ENCODE measurements around the gene NCBP2.

DNA sequence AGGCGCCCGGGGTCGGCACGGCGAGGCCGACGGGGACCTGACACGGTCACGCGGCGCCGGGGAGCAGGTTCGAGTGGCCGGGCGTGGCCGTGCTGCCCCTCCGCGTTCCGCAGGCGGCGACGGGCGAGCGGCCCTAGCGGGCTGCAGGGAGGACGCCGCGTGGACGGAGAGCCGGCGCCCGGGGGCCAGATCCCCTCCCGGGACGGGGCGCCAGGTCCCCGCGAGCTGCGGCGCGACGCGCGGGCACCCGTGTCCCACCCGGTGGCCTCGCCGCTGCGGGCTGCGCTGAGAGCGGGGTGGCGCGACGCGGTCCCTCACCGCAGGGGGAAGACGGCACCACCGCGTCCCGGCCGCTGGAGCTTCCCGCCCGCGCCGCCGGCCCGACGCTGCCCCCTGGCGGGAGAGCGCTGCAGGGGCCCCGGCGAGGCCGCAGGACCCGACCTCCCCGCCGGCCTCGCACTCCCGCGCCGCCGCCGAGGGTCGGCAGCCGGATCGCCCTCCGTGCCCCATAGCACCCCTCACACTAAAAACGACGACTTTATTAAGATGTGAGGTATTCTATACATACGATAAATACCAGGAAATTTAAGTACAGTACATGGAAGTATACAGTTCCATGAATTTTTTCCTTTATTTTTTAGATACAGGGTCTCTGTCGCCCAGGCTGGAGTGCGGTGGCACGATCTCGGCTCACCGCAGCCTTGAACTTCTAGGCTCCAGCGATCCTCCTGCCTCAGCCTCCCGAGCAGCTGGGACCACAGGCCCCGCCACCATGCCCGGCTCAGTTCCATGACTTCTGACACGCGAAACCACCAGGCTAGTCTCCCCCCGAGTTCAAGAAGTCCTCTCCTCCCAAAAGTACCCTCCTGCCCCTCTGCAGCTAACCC lies 27.6 kb upstream of the NCBP2 start:
- TF ChIP-seq, protein P1, sequence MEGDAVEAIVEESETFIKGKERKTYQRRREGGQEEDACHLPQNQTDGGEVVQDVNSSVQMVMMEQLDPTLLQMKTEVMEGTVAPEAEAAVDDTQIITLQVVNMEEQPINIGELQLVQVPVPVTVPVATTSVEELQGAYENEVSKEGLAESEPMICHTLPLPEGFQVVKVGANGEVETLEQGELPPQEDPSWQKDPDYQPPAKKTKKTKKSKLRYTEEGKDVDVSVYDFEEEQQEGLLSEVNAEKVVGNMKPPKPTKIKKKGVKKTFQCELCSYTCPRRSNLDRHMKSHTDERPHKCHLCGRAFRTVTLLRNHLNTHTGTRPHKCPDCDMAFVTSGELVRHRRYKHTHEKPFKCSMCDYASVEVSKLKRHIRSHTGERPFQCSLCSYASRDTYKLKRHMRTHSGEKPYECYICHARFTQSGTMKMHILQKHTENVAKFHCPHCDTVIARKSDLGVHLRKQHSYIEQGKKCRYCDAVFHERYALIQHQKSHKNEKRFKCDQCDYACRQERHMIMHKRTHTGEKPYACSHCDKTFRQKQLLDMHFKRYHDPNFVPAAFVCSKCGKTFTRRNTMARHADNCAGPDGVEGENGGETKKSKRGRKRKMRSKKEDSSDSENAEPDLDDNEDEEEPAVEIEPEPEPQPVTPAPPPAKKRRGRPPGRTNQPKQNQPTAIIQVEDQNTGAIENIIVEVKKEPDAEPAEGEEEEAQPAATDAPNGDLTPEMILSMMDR (IDR thresholded peaks at IDR 0.05): peak; percentile 68
- TF ChIP-seq EZH2 (IDR thresholded peaks at IDR 0.05): peak; percentile 65

All from neural progenitor cell (in vitro differentiated cells).